ENCODE results near the gene ADAMTS15. TPM values are rescaled to one million over a fixed set of nuclear protein-coding genes. Genes with fewer than 3 reads are reported as not detected.

Gene ADAMTS15, protein sequence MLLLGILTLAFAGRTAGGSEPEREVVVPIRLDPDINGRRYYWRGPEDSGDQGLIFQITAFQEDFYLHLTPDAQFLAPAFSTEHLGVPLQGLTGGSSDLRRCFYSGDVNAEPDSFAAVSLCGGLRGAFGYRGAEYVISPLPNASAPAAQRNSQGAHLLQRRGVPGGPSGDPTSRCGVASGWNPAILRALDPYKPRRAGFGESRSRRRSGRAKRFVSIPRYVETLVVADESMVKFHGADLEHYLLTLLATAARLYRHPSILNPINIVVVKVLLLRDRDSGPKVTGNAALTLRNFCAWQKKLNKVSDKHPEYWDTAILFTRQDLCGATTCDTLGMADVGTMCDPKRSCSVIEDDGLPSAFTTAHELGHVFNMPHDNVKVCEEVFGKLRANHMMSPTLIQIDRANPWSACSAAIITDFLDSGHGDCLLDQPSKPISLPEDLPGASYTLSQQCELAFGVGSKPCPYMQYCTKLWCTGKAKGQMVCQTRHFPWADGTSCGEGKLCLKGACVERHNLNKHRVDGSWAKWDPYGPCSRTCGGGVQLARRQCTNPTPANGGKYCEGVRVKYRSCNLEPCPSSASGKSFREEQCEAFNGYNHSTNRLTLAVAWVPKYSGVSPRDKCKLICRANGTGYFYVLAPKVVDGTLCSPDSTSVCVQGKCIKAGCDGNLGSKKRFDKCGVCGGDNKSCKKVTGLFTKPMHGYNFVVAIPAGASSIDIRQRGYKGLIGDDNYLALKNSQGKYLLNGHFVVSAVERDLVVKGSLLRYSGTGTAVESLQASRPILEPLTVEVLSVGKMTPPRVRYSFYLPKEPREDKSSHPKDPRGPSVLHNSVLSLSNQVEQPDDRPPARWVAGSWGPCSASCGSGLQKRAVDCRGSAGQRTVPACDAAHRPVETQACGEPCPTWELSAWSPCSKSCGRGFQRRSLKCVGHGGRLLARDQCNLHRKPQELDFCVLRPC
- total RNA-seq, result 10 to 100 TPM; 10.8 to 14.1 TPM

- peak within 1 kb of the TSS; percentile 77 for H3K4me3 ChIP-seq
- H3K36me3 ChIP-seq, result no peaks in the 10 kb centered on the region
- TF ChIP-seq, protein P1, sequence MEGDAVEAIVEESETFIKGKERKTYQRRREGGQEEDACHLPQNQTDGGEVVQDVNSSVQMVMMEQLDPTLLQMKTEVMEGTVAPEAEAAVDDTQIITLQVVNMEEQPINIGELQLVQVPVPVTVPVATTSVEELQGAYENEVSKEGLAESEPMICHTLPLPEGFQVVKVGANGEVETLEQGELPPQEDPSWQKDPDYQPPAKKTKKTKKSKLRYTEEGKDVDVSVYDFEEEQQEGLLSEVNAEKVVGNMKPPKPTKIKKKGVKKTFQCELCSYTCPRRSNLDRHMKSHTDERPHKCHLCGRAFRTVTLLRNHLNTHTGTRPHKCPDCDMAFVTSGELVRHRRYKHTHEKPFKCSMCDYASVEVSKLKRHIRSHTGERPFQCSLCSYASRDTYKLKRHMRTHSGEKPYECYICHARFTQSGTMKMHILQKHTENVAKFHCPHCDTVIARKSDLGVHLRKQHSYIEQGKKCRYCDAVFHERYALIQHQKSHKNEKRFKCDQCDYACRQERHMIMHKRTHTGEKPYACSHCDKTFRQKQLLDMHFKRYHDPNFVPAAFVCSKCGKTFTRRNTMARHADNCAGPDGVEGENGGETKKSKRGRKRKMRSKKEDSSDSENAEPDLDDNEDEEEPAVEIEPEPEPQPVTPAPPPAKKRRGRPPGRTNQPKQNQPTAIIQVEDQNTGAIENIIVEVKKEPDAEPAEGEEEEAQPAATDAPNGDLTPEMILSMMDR (IDR thresholded peaks at IDR 0.05), result no peak
- no peaks in the 10 kb centered on the region for H3K9me3 ChIP-seq
- peak within 1 kb of the TSS; percentile 60 to 61 for H3K27ac ChIP-seq
- DNase-seq (ENCODE audit: low spot score) (no peak), ATAC-seq (ENCODE audit: insufficient number of reproducible peaks, low FRiP score, low read depth) (no peak)
- H3K27me3 ChIP-seq (replicated peaks; ENCODE audit: insufficient read depth), result no peaks in the 10 kb centered on the region
- H3K4me1 ChIP-seq (ENCODE audit: control insufficient read depth in 1 of 2, low read depth in 2 of 2), result peaks cover 6 to 42% of the 10 kb centered on the region in 2 donors
Measured at GRCh38 chr11:130448416-130449309, at the start of gene ADAMTS15. TSS of gene ADAMTS15 (plus strand) at chr11:130448645. CDS start at chr11:130448974, 329 bp downstream.

GRCh38 chr11:130399196-130399595, 49.2 kb upstream of the ADAMTS15 start:
- H3K27ac ChIP-seq, result no peak overlapping the region
- no peak for DNase-seq (ENCODE audit: low spot score)
- H3K4me1 ChIP-seq (ENCODE audit: control insufficient read depth in 1 of 2, low read depth in 2 of 2), result peaks cover 16 to 46% of the 10 kb centered on the region in 2 donors
- H3K9me3 ChIP-seq, result no peaks in the 10 kb centered on the region
- H3K4me3 ChIP-seq, result no peak overlapping the region
- TF ChIP-seq, protein P1 (IDR thresholded peaks at IDR 0.05), result no peak
- H3K36me3 ChIP-seq, result no peaks in the 10 kb centered on the region
- H3K27me3 ChIP-seq (replicated peaks; ENCODE audit: insufficient read depth), result no peaks in the 10 kb centered on the region
- no peak for ATAC-seq (ENCODE audit: insufficient number of reproducible peaks, low FRiP score, low read depth)

GRCh38 chr11:130400781-130401483, 47.5 kb upstream of the ADAMTS15 start:
- ATAC-seq (ENCODE audit: insufficient number of reproducible peaks, low FRiP score, low read depth) (no peak), DNase-seq (ENCODE audit: low spot score) (no peak)
- Histone ChIP-seq H3K27me3 (replicated peaks; ENCODE audit: insufficient read depth) (no peaks in the 10 kb centered on the region), H3K4me3 (peak overlapping the region; percentile 0), H3K36me3 (no peaks in the 10 kb centered on the region), H3K4me1 (ENCODE audit: control insufficient read depth in 1 of 2, low read depth in 2 of 2) (peaks cover 16 to 52% of the 10 kb centered on the region in 2 donors), H3K27ac (peak overlapping the region; percentile 67 to 79), H3K9me3 (no peaks in the 10 kb centered on the region)
- TF ChIP-seq, protein P1 (IDR thresholded peaks at IDR 0.05), result no peak

- Histone ChIP-seq H3K4me3 (no peak overlapping the region), H3K36me3 (no peaks in the 10 kb centered on the region), H3K9me3 (no peaks in the 10 kb centered on the region), H3K27ac (peak overlapping the region; percentile 67 to 79), H3K27me3 (replicated peaks; ENCODE audit: insufficient read depth) (no peaks in the 10 kb centered on the region), H3K4me1 (ENCODE audit: control insufficient read depth in 1 of 2, low read depth in 2 of 2) (peaks cover 16 to 53% of the 10 kb centered on the region in 2 donors)
- TF ChIP-seq, protein P1 (IDR thresholded peaks at IDR 0.05), result no peak
- DNase-seq (ENCODE audit: low spot score), result no peak
- no peak for ATAC-seq (ENCODE audit: insufficient number of reproducible peaks, low FRiP score, low read depth)
Measured at GRCh38 chr11:130402570-130402969, 45.9 kb upstream of the ADAMTS15 start.

Data from thoracic aorta (tissue), 2 donors.